Measurements from ENCODE around the gene SNX10. TPM values are rescaled to one million over a fixed set of nuclear protein-coding genes. Genes with fewer than 3 reads are reported as not detected.

Gene SNX10
- total and polyA plus RNA-seq, 9 donors, result 1.2 to 3.3 (median 1.6) TPM

DNA sequence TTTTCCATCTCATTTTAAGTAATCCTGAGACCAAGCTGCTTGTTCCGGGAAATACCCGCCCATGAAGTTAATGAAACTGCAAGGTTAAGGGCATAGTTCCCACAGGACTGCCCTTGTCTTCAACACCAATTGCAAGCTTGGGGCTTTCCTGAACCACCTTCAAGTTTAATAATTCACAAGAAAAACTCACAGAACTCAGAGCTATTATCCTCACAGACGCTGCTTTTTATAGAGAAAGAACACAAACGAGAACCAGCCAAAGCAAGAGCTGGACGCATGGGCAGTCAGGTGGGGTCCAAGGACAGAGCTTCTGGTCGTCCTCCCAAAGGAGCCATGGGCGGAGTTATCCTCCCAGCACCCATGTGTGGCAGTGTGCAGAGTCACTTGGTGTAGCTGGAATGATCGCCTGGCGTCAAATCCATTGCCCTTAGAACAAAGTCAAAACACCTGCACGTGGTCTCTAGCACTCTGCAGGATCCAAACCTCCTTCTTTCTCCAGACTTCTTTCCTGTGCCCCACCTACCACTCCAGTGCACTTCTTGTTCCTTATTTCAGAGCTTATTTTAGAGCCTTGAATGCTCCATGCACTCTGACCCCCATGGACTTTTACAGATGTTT lies 56.7 kb downstream of the SNX10 start:
- Histone ChIP-seq H3K27ac (ENCODE audit: low read length) (no peak overlapping the region), H3K36me3 (ENCODE audit: control insufficient read depth, insufficient read depth, low read length) (no peaks in the 10 kb centered on the region), H3K4me3 (ENCODE audit: low read length) (no peak overlapping the region), H3K27me3 (ENCODE audit: control insufficient read depth, insufficient read depth, low read length) (no peaks in the 10 kb centered on the region), H3K4me1 (ENCODE audit: control insufficient read depth, insufficient read depth, low read length) (no peaks in the 10 kb centered on the region), H3K9me3 (replicated peaks; ENCODE audit: control insufficient read depth, low read depth, low read length) (no peaks in the 10 kb centered on the region)
- WGBS (ENCODE audit: insufficient coverage), result 74% methylated on average over 3 of the region's 10 CpGs
- peak; percentile 21 for DNase-seq

DNA sequence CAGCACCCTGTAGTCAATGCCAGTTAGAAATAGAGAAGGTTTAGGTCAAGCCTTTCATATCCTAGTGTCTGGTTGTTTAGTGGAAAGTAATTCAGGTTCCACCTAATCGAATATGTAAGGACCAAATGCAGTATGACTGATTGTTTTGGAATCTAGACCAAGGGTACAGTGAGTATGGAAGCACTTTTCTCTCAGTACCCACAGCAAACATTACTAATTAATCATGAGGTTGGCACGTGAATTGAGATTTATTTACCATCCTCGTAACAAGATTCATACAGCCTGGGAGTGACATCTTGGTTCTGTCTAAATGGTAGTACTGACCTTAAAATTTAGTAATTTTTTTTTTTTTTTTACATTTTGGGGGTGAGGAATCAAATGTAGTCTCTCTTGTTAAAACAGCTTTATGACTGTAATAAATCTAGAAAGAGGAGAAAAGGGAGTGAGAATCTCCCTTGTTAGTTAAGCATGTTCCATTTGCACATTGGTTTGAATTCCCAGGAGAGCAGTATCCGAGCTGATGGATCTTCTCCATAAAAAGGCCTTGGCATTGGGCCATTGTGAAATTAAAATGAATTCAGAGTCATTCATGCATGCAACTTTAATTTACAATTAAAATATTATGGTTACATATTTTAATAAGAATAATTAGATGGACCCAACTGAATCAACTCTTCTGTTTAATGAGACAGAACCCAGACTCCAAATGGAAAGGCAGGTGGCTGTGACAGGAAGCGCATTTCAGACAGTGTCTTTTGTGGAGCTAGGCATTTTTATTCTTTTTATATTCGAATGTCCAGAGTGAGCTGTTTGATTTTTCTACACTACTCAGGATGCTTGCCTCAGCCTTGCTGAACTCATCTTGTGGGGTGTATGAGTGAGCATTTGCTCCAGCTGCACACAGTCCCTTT lies 57.6 kb downstream of the SNX10 start:
- Histone ChIP-seq H3K9me3 (replicated peaks; ENCODE audit: control insufficient read depth, low read depth, low read length) (no peaks in the 10 kb centered on the region), H3K4me3 (ENCODE audit: low read length) (no peak overlapping the region), H3K4me1 (ENCODE audit: control insufficient read depth, insufficient read depth, low read length) (no peaks in the 10 kb centered on the region), H3K36me3 (ENCODE audit: control insufficient read depth, insufficient read depth, low read length) (no peaks in the 10 kb centered on the region), H3K27me3 (ENCODE audit: control insufficient read depth, insufficient read depth, low read length) (no peaks in the 10 kb centered on the region), H3K27ac (ENCODE audit: low read length) (no peak overlapping the region)
- 20% methylated on average over 1 of the region's 6 CpGs for WGBS (ENCODE audit: insufficient coverage)
- no peak for DNase-seq

DNA sequence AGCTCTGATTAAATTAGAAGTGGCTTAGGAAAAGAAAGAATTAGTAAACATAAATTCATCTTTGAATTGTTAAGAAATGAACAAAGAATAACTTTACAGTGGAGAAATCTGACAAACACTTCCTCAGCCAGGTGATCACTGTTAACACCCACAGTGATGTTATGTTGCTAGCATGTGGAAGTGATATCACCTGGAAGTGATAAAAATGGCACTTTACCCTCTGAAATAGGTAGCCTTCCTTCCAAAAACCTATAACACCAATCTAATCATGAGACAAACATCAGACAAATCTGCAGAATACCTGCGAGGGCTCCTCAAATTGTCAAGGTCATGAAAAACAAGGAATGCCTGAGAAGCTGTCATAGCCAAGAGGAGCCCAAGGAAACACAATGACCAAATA lies 59.5 kb downstream of the SNX10 start:
- no peaks in the 10 kb centered on the region for H3K4me1 ChIP-seq (ENCODE audit: control insufficient read depth, insufficient read depth, low read length)
- DNase-seq, result no peak
- H3K27me3 ChIP-seq (ENCODE audit: control insufficient read depth, insufficient read depth, low read length), result no peaks in the 10 kb centered on the region
- no peak overlapping the region for H3K27ac ChIP-seq (ENCODE audit: low read length)
- no peak overlapping the region for H3K4me3 ChIP-seq (ENCODE audit: low read length)
- no CpG with 5 or more reads among the region's 1 CpG for WGBS (ENCODE audit: insufficient coverage)
- no peaks in the 10 kb centered on the region for H3K9me3 ChIP-seq (replicated peaks; ENCODE audit: control insufficient read depth, low read depth, low read length)
- no peaks in the 10 kb centered on the region for H3K36me3 ChIP-seq (ENCODE audit: control insufficient read depth, insufficient read depth, low read length)

DNA sequence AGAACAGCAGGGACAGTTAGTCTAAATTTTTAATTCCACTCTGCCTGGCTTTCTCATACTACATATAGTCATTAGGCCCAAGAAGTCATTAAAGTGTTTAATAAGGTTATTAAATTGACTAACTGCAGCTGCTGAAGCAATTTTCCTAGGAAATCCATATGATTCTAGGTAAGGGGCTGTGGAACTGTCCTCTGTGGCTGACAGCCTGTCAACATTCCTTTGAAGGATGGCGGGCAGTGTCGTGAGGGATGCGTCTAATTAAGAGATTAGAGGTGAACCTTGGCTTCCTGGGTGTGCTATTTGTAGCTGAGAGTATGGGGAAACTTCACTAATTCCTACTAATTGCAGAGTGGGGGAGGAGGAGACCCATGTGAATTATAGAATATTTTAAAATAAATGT lies 64.6 kb downstream of the SNX10 start:
- WGBS (ENCODE audit: insufficient coverage), result 57% methylated on average over 3 of the region's 3 CpGs
- H3K27me3 ChIP-seq (ENCODE audit: control insufficient read depth, insufficient read depth, low read length), result no peaks in the 10 kb centered on the region
- H3K27ac ChIP-seq (ENCODE audit: low read length), result no peak overlapping the region
- H3K4me3 ChIP-seq (ENCODE audit: low read length), result no peak overlapping the region
- H3K9me3 ChIP-seq (replicated peaks; ENCODE audit: control insufficient read depth, low read depth, low read length), result no peaks in the 10 kb centered on the region
- no peaks in the 10 kb centered on the region for H3K4me1 ChIP-seq (ENCODE audit: control insufficient read depth, insufficient read depth, low read length)
- no peak for DNase-seq
- H3K36me3 ChIP-seq (ENCODE audit: control insufficient read depth, insufficient read depth, low read length), result no peaks in the 10 kb centered on the region

DNA sequence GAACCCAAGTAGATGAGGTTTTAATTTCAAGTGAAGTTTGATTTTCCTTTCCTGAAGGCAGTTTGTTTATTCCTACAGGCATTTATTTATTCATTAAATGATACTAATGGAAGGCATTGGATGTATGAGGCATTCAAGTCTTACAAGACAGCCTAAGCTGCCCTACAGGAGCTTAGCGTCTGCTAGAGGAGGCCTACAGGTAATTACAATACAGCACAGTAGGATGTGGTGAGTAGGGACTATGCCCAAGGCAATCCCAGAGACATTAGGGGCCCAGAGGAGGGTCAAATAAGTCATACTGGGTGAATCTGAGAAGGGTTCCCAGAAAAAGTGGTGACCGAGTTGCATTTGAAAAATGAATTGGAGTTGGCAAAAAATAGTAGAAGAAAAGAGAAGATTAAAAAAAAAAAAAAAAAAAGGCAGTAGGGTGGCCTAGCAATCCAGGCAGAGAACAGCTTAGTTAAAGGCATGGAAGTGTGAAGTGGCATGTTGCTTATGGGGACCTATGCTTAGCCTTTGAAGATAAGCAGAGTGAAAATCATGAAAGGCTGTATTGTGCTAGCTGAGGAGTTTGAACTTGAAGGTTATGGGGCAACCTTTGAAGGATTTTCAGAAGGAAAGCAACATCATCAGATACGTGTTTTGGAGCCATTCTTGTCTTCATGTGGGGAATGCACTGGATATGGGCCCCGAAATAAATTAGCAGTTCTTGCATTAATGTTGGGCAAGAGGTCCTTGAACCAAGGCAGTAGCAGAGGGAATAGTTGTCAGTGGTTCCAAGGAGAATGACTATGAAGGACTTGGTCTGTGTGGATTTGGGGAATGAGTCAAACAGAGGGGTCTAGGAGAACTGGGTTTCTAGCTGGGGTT lies 65.5 kb downstream of the SNX10 start:
- Histone ChIP-seq H3K27ac (ENCODE audit: low read length) (no peak overlapping the region), H3K36me3 (ENCODE audit: control insufficient read depth, insufficient read depth, low read length) (no peaks in the 10 kb centered on the region), H3K4me3 (ENCODE audit: low read length) (no peak overlapping the region), H3K4me1 (ENCODE audit: control insufficient read depth, insufficient read depth, low read length) (no peaks in the 10 kb centered on the region), H3K9me3 (replicated peaks; ENCODE audit: control insufficient read depth, low read depth, low read length) (no peaks in the 10 kb centered on the region), H3K27me3 (ENCODE audit: control insufficient read depth, insufficient read depth, low read length) (no peaks in the 10 kb centered on the region)
- no peak for DNase-seq
- WGBS (ENCODE audit: insufficient coverage), result 86% methylated on average over 3 of the region's 4 CpGs

DNA sequence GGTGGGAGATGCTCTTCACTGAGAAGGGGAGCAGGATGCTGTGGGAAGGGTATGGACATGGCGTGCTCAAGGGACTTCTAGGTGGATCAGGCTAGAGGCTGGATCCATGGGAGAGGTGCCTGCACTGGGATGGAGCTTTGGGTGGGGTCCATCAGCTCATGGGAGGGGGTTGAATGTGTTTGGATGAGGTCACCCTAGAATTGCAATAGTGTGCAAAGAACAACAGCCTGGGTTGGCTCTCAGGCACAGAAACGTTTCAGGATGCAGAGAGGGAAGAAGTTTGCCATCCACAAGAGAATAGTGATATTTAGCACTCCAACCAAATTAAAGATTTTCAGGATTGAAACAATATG lies 66.1 kb downstream of the SNX10 start:
- H3K27ac ChIP-seq (ENCODE audit: low read length), result no peak overlapping the region
- H3K4me1 ChIP-seq (ENCODE audit: control insufficient read depth, insufficient read depth, low read length), result no peaks in the 10 kb centered on the region
- H3K36me3 ChIP-seq (ENCODE audit: control insufficient read depth, insufficient read depth, low read length), result no peaks in the 10 kb centered on the region
- WGBS (ENCODE audit: insufficient coverage), result 89% methylated on average over 1 of the region's 2 CpGs
- H3K9me3 ChIP-seq (replicated peaks; ENCODE audit: control insufficient read depth, low read depth, low read length), result no peaks in the 10 kb centered on the region
- no peaks in the 10 kb centered on the region for H3K27me3 ChIP-seq (ENCODE audit: control insufficient read depth, insufficient read depth, low read length)
- no peak for DNase-seq
- H3K4me3 ChIP-seq (ENCODE audit: low read length), result no peak overlapping the region

DNA sequence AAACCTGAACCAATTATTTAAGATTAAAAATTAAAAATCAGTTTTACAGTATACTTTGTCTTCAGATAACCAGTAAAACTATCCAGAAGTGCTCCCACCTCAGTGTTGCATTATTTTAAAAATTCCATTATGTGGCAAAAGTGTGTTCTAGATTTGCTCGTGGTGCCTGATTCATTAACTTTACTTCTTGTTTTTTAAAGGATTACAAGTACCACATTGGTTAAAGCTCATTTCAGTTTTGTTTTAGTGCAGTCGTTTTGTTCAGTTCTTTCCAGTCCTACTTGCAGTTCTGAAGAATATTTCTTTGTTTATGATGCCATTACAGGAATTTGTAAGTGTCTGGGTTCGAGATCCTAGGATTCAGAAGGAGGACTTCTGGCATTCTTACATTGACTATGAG lies 69.0 kb downstream of the SNX10 start:
- no peak overlapping the region for H3K4me3 ChIP-seq (ENCODE audit: low read length)
- WGBS (ENCODE audit: insufficient coverage), result no CpG with 5 or more reads among the region's 3 CpGs
- H3K4me1 ChIP-seq (ENCODE audit: control insufficient read depth, insufficient read depth, low read length), result no peaks in the 10 kb centered on the region
- H3K27ac ChIP-seq (ENCODE audit: low read length), result no peak overlapping the region
- no peaks in the 10 kb centered on the region for H3K9me3 ChIP-seq (replicated peaks; ENCODE audit: control insufficient read depth, low read depth, low read length)
- no peak for DNase-seq
- H3K36me3 ChIP-seq (ENCODE audit: control insufficient read depth, insufficient read depth, low read length), result no peaks in the 10 kb centered on the region
- no peaks in the 10 kb centered on the region for H3K27me3 ChIP-seq (ENCODE audit: control insufficient read depth, insufficient read depth, low read length)

DNA sequence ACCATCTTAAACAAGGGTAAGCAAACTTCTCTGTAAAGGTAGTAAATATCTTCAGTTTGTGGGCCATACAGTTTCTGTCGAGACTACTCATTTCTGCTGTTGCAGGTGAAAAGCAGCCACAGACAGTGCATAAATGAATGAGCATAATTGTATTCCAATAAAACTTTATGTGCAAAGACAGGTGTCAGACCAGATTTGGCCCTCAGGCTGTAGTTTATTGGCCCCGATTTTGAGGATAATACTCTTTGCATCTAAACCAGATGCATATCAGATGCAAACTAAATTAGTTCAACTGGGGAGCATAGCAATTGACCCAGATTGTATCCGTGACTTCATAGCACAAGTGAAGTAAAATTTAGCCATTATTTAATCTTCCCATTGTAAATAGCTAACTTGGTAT lies 70.0 kb downstream of the SNX10 start:
- Histone ChIP-seq H3K4me1 (ENCODE audit: control insufficient read depth, insufficient read depth, low read length) (no peaks in the 10 kb centered on the region), H3K27me3 (ENCODE audit: control insufficient read depth, insufficient read depth, low read length) (no peaks in the 10 kb centered on the region), H3K9me3 (replicated peaks; ENCODE audit: control insufficient read depth, low read depth, low read length) (no peaks in the 10 kb centered on the region), H3K4me3 (ENCODE audit: low read length) (no peak overlapping the region), H3K27ac (ENCODE audit: low read length) (no peak overlapping the region), H3K36me3 (ENCODE audit: control insufficient read depth, insufficient read depth, low read length) (no peaks in the 10 kb centered on the region)
- DNase-seq, result no peak
- 88% methylated on average over 1 of the region's 3 CpGs for WGBS (ENCODE audit: insufficient coverage)

DNA sequence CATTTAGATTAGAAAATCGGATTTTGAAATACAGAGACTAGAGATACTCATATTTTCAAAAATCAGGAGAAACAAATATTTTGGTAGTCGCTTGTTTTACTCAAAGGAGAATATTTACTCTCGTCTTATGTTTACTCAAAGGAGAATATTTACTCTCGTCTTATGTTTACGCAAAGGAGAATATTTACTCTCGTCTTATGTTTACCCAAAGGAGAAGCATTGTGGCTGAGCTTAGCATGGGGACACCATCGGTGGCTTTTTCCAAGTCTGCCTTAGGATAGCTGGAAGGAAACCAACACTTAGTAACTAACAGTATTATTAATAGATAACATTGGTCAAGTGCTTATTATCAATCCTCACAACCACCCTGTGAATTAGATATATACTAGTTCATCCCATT lies 71.8 kb downstream of the SNX10 start:
- H3K36me3 ChIP-seq (ENCODE audit: control insufficient read depth, insufficient read depth, low read length), result no peaks in the 10 kb centered on the region
- 93% methylated on average over 3 of the region's 7 CpGs for WGBS (ENCODE audit: insufficient coverage)
- H3K4me1 ChIP-seq (ENCODE audit: control insufficient read depth, insufficient read depth, low read length), result no peaks in the 10 kb centered on the region
- no peaks in the 10 kb centered on the region for H3K9me3 ChIP-seq (replicated peaks; ENCODE audit: control insufficient read depth, low read depth, low read length)
- no peaks in the 10 kb centered on the region for H3K27me3 ChIP-seq (ENCODE audit: control insufficient read depth, insufficient read depth, low read length)
- H3K27ac ChIP-seq (ENCODE audit: low read length), result no peak overlapping the region
- no peak overlapping the region for H3K4me3 ChIP-seq (ENCODE audit: low read length)
- DNase-seq, result no peak

All from muscle of leg (tissue), 11 donors.